KMS-11 (cell line): ENCODE data around the gene RTN4R.

Experiments used
- H2AFZ ChIP-seq: fragments of 200-600 bp; sonication (generic); 2 replicates; pipeline ENCODE4 v1.6.1; 2016; ENCODE audit warnings: antibody characterized with exemption, mixed run types, low read depth
- H3K27ac ChIP-seq: fragments of 200-600 bp; sonication (generic); 2 replicates; pipeline ENCODE4 v1.6.1; 2016; ENCODE audit warnings: mild to moderate bottlenecking, mixed run types
- H3K27me3 ChIP-seq: fragments of 200-600 bp; sonication (generic); 2 replicates; pipeline ENCODE4 v1.6.1; 2017; ENCODE audit warnings: mild to moderate bottlenecking, low read depth, mixed run types, moderate library complexity; ENCODE audit not compliant: insufficient read depth
- H3K36me3 ChIP-seq: fragments of 200-600 bp; sonication (generic); 2 replicates; pipeline ENCODE4 v1.6.1; 2017; ENCODE audit warnings: mild to moderate bottlenecking, mixed run types; ENCODE audit not compliant: insufficient read depth
- H3K4me1 ChIP-seq: fragments of 200-600 bp; sonication (generic); 2 replicates; pipeline ENCODE4 v1.6.1; 2016; ENCODE audit warnings: mild to moderate bottlenecking, low read depth, mixed run types; ENCODE audit not compliant: poor library complexity, severe bottlenecking
- H3K4me2 ChIP-seq: fragments of 200-600 bp; sonication (generic); 2 replicates; pipeline ENCODE4 v1.7.0; 2016; ENCODE audit warnings: mild to moderate bottlenecking, mixed run types
- H3K4me3 ChIP-seq: fragments of 200-600 bp; sonication (generic); IDR thresholded peaks from 2 replicates; pipeline ENCODE4 v1.6.1; 2017; ENCODE audit warnings: low read depth, low read length, mixed read lengths; ENCODE audit not compliant: insufficient read depth
- H3K79me2 ChIP-seq: fragments of 200-600 bp; sonication (generic); 2 replicates; pipeline ENCODE4 v1.6.1; 2016; ENCODE audit warnings: low read depth, mixed run types; ENCODE audit not compliant: insufficient read depth
- H3K9ac ChIP-seq: fragments of 200-600 bp; sonication (generic); 2 replicates; pipeline ENCODE4 v1.6.1; 2016; ENCODE audit warnings: mild to moderate bottlenecking, mixed run types
- H4K20me1 ChIP-seq: fragments of 200-600 bp; sonication (generic); 2 replicates; pipeline ENCODE4 v1.6.1; 2016; ENCODE audit warnings: mild to moderate bottlenecking, mixed run types; ENCODE audit not compliant: insufficient read depth
- CTCF ChIP-seq: fragments of 200-600 bp; sonication (generic); conservative IDR thresholded peaks from 2 replicates; pipeline ENCODE4 v1.6.1; 2017; ENCODE audit warnings: low read depth, mild to moderate bottlenecking, antibody characterized with exemption, low read length, moderate library complexity, mixed read lengths

The RTN4R gene

GRCh38 chr22:20262582-20263147 is 5.5 kb downstream of the RTN4R start:
- TF ChIP-seq CTCF = no peak
- Histone ChIP-seq H3K36me3 (no peaks in the 10 kb centered on the region), H3K27ac (no peak overlapping the region), H3K4me1 (no peaks in the 10 kb centered on the region), H3K79me2 (no peaks in the 10 kb centered on the region), H3K9ac (no peak overlapping the region), H3K27me3 (peaks cover 48% of the 10 kb centered on the region), H4K20me1 (no peaks in the 10 kb centered on the region), H3K4me3 (no peak overlapping the region), H2AFZ (no peak overlapping the region), H3K4me2 (no peak overlapping the region)

DNA sequence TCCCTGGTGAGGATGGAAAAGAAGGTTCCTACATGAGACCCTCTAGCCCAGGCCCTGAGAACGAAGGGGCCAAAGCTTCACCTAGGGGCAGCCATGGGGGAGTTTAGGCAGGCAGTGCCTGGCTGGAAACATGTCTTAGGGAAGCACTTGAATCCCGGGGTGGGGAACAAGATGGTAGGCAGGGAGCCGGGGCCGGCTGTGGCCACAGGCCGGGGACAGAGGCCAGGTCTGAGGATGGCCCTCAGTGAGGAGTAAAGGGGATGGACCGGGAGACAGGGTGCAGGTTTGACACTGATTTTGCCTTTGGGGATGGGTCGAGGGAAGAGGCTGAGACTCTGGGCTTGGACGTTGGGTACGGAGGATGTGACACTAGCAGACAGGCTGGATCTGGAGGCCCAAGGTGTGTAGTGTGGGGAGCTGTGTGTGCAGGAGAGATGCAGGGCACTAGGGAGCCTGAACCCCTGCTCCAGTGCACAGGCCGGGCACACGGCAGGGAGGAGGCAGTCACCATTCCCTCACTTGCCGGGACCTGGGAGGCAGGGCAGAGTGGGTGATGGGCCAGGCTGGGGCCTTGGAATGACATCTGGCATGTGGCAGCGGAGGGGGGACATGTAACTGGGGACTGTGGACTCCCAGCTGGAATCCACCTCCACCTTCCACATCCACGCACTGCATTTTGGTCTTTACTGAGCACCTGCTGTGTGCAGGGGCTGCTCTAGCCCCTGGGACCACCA is 6.1 kb downstream of the RTN4R start:
- Histone ChIP-seq H3K27ac (no peak overlapping the region), H3K27me3 (peaks cover 43% of the 10 kb centered on the region), H3K4me2 (no peak overlapping the region), H3K4me3 (no peak overlapping the region), H2AFZ (no peak overlapping the region), H3K79me2 (no peaks in the 10 kb centered on the region), H3K4me1 (no peaks in the 10 kb centered on the region), H3K36me3 (no peaks in the 10 kb centered on the region), H3K9ac (no peak overlapping the region), H4K20me1 (no peaks in the 10 kb centered on the region)
- TF ChIP-seq CTCF = no peak

DNA sequence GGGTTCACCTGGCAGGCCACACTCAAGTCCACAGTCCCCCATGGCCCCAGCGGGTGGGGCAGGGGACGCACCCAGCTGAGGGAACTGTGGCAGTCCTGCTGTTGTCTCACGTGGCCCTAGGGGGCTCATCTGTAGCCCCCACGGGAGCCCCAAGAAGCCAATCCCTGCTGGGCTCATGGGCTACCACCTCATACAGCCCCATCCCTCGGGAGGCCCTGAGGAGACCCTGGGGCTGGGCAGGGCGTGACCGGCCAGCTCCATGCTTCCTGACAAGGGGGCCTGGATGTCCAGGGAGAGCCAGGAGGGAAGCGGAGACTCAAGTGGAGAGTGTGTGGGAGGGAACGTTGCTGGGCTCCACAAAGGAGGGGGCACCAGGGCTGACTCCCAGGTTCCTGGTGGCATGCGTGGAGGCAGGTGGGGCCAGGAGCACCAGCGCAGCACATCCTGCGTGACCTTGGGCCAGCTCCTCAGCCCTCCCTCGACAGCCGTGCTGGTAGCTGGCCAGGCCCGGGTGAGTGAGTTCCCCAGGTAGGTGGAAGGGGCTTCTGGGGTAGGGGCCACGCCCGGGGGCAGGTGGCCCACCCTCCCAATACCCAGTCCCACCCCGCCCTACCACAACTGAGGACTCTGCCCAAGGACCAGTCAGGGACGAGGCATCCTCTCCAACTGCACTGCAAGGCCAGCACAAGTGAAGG is 7.9 kb downstream of the RTN4R start:
- no peaks in the 10 kb centered on the region for H3K79me2 ChIP-seq
- H3K36me3 ChIP-seq = no peaks in the 10 kb centered on the region
- H3K4me3 ChIP-seq = no peak overlapping the region
- H3K27ac ChIP-seq = no peak overlapping the region
- H3K27me3 ChIP-seq = peaks cover 49% of the 10 kb centered on the region
- no peaks in the 10 kb centered on the region for H3K4me1 ChIP-seq
- no peaks in the 10 kb centered on the region for H4K20me1 ChIP-seq
- H2AFZ ChIP-seq = no peak overlapping the region
- no peak overlapping the region for H3K4me2 ChIP-seq
- no peak for TF ChIP-seq CTCF
- H3K9ac ChIP-seq = no peak overlapping the region

DNA sequence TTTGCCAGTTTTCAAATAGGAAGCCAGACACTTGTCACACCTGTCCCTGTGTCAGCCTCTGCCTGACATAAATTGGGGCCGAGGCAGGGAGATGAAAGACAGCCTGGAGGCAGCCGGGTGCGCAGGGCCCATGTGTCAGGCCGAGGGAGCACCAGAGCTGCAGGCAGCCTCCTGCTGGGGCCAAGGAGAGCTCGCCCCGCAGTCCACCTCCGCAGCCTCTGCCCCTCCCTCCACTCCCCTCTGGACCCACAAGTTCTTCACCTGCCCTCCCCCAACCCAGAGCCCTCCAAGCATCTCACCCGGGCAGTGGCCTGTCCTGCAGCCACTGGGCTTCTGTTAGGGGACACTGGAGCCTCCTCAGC is 8.8 kb downstream of the RTN4R start:
- Histone ChIP-seq H2AFZ (no peak overlapping the region), H3K27me3 (peaks cover 54% of the 10 kb centered on the region), H3K4me1 (no peaks in the 10 kb centered on the region), H3K36me3 (no peaks in the 10 kb centered on the region), H3K4me2 (no peak overlapping the region), H4K20me1 (no peaks in the 10 kb centered on the region), H3K9ac (no peak overlapping the region), H3K27ac (no peak overlapping the region), H3K4me3 (no peak overlapping the region), H3K79me2 (no peaks in the 10 kb centered on the region)
- no peak for TF ChIP-seq CTCF
